Hepatocyte (in vitro differentiated cells): ENCODE data around the gene BCL3. TPM values are rescaled to one million over a fixed set of nuclear protein-coding genes. Genes with fewer than 3 reads are reported as not detected.

ENCODE experiments used
- DNase-seq: peaks from one replicate; pipeline ENCODE4 v3.0.0-alpha.2; 2016; ENCODE audit warnings: low spot score
- H2AFZ ChIP-seq: fragments of 200-600 bp; sonication (generic); 2 replicates; pipeline ENCODE4 v1.6.0; 2016; ENCODE audit warnings: antibody characterized with exemption, mild to moderate bottlenecking
- H3K27ac ChIP-seq: fragments of 200-600 bp; sonication (generic); 2 replicates; pipeline ENCODE4 v1.5.1; 2016; ENCODE audit warnings: mild to moderate bottlenecking
- H3K27me3 ChIP-seq: fragments of 200-600 bp; sonication (generic); 2 replicates; pipeline ENCODE4 v1.6.1; 2016
- H3K36me3 ChIP-seq: fragments of 200-600 bp; sonication (generic); replicated peaks from 2 replicates; pipeline ENCODE4 v1.5.1; 2016; ENCODE audit warnings: low read depth; ENCODE audit not compliant: insufficient read depth
- H3K4me1 ChIP-seq: fragments of 200-600 bp; sonication (generic); 2 replicates; pipeline ENCODE4 v1.5.1; 2016; ENCODE audit warnings: mild to moderate bottlenecking, moderate library complexity; ENCODE audit not compliant: insufficient read depth
- H3K4me2 ChIP-seq: fragments of 200-600 bp; sonication (generic); 2 replicates; pipeline ENCODE4 v1.6.0; 2016
- H3K4me3 ChIP-seq: fragments of 200-600 bp; sonication (generic); 2 replicates; pipeline ENCODE4 v1.5.1; 2016; ENCODE audit warnings: mild to moderate bottlenecking
- H3K79me2 ChIP-seq: fragments of 200-600 bp; sonication (generic); 2 replicates; pipeline ENCODE4 v1.6.0; 2017; ENCODE audit warnings: mild to moderate bottlenecking
- H3K9me2 ChIP-seq: fragments of 200-600 bp; sonication (generic); replicated peaks from 2 replicates; pipeline ENCODE4 v1.6.0; 2017; ENCODE audit warnings: mild to moderate bottlenecking; ENCODE audit not compliant: insufficient read depth
- H3K9me3 ChIP-seq: fragments of 200-600 bp; sonication (generic); 2 replicates; pipeline ENCODE4 v1.5.1; 2016; ENCODE audit warnings: low read depth, mild to moderate bottlenecking
- H4K20me1 ChIP-seq: fragments of 200-600 bp; sonication (generic); 2 replicates; pipeline ENCODE4 v1.6.0; 2016; ENCODE audit warnings: mild to moderate bottlenecking; ENCODE audit not compliant: insufficient read depth, poor library complexity, severe bottlenecking
- EZH2 ChIP-seq: fragments of 200-600 bp; sonication (generic); IDR thresholded peaks from 2 replicates; pipeline ENCODE4 v1.6.1; 2016; ENCODE audit warnings: antibody characterized with exemption, mild to moderate bottlenecking, borderline replicate concordance
- EZH2phosphoT487 ChIP-seq: fragments of 200-600 bp; sonication (generic); IDR thresholded peaks from one replicate; pipeline ENCODE4 v1.6.1; 2018; ENCODE audit warnings: antibody characterized with exemption, mild to moderate bottlenecking, low read depth, moderate library complexity; ENCODE audit not compliant: unreplicated experiment, severe bottlenecking
- WGBS: methylation state at CpG from one replicate; pipeline ENCODE4 v1.1.6; 2016; ENCODE audit warnings: low lambda C conversion rate; ENCODE audit errors: missing lambda C conversion rate; 5-methylcytosine and 5-hydroxymethylcytosine counted together
- polyA plus RNA-seq: library from polyadenylated mRNA; unstranded; fragments of >200 nt; fragmentation: Nextera tagmentation; extraction: Ambion mirVana; gene quantifications from 2 replicates; pipeline ENCODE4 v1.2.1, GENCODE V29; 2016
- total RNA-seq: library from RNA; depleted of rRNA; stranded (reverse); fragments of >200 nt; gene quantifications from 2 replicates; pipeline ENCODE4 v1.2.3, GENCODE V29; 2014
- TF ChIP-seq, protein P1 (sequence below): fragments of 200-600 bp; sonication (generic); IDR thresholded peaks from 2 replicates; pipeline ENCODE4 v1.5.1; 2016; ENCODE audit warnings: antibody characterized with exemption, mild to moderate bottlenecking; ENCODE audit not compliant: poor library complexity

BCL3 gene
- total and polyA plus RNA-seq, 2 experiments from 2014 or later = 6.3 to 45.7 TPM

- TF ChIP-seq EZH2 = no peak
- TF ChIP-seq EZH2phosphoT487 = no peak
- H3K9me2 ChIP-seq = no peaks in the 10 kb centered on the region
These were observed 16.9 kb upstream of the BCL3 start for GRCh38 chr19:44731622-44732021.

GRCh38 chr19:44732235-44733014 is 16.1 kb upstream of the BCL3 start:
- Histone ChIP-seq H3K4me2 (no peak overlapping the region), H4K20me1 (no peaks in the 10 kb centered on the region), H3K9me3 (no peaks in the 10 kb centered on the region)

More at GRCh38 chr19:44731622-44732021, 16.9 kb upstream of the BCL3 start:
- no peak for DNase-seq
- 74% methylated on average over 5 of the region's 5 CpGs for WGBS
- no peak overlapping the region for H3K4me2 ChIP-seq
- H3K9me3 ChIP-seq = no peaks in the 10 kb centered on the region
- no peaks in the 10 kb centered on the region for H3K36me3 ChIP-seq
- H4K20me1 ChIP-seq = no peaks in the 10 kb centered on the region
- H3K4me3 ChIP-seq = no peak overlapping the region
- no peaks in the 10 kb centered on the region for H3K79me2 ChIP-seq
- H3K4me1 ChIP-seq = no peaks in the 10 kb centered on the region
- H2AFZ ChIP-seq = no peak overlapping the region
- H3K27ac ChIP-seq = no peak overlapping the region
- no peaks in the 10 kb centered on the region for H3K27me3 ChIP-seq

GRCh38 chr19:44734357-44734756 is 14.2 kb upstream of the BCL3 start:
- Histone ChIP-seq H3K27ac (no peak overlapping the region), H2AFZ (no peak overlapping the region), H3K4me3 (no peak overlapping the region), H3K79me2 (no peaks in the 10 kb centered on the region), H3K9me3 (no peaks in the 10 kb centered on the region), H3K36me3 (no peaks in the 10 kb centered on the region), H4K20me1 (no peaks in the 10 kb centered on the region), H3K4me2 (no peak overlapping the region), H3K4me1 (peaks cover 7% of the 10 kb centered on the region), H3K27me3 (no peaks in the 10 kb centered on the region), H3K9me2 (no peaks in the 10 kb centered on the region)
- WGBS = 33% methylated on average over 1 of the region's 1 CpG
- no peak for TF ChIP-seq EZH2phosphoT487
- TF ChIP-seq EZH2 = no peak
- TF ChIP-seq, protein P1, sequence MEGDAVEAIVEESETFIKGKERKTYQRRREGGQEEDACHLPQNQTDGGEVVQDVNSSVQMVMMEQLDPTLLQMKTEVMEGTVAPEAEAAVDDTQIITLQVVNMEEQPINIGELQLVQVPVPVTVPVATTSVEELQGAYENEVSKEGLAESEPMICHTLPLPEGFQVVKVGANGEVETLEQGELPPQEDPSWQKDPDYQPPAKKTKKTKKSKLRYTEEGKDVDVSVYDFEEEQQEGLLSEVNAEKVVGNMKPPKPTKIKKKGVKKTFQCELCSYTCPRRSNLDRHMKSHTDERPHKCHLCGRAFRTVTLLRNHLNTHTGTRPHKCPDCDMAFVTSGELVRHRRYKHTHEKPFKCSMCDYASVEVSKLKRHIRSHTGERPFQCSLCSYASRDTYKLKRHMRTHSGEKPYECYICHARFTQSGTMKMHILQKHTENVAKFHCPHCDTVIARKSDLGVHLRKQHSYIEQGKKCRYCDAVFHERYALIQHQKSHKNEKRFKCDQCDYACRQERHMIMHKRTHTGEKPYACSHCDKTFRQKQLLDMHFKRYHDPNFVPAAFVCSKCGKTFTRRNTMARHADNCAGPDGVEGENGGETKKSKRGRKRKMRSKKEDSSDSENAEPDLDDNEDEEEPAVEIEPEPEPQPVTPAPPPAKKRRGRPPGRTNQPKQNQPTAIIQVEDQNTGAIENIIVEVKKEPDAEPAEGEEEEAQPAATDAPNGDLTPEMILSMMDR = no peak
- DNase-seq = no peak

More at GRCh38 chr19:44732235-44733014, 16.1 kb upstream of the BCL3 start:
- TF ChIP-seq, protein P1 = no peak
- TF ChIP-seq EZH2 (no peak), EZH2phosphoT487 (no peak)
- no peak overlapping the region for H3K4me3 ChIP-seq
- no peaks in the 10 kb centered on the region for H3K27me3 ChIP-seq
- 82% methylated on average over 11 of the region's 11 CpGs for WGBS
- no peaks in the 10 kb centered on the region for H3K79me2 ChIP-seq
- DNase-seq = no peak
- H2AFZ ChIP-seq = no peak overlapping the region
- H3K27ac ChIP-seq = no peak overlapping the region
- H3K36me3 ChIP-seq = no peaks in the 10 kb centered on the region
- no peaks in the 10 kb centered on the region for H3K4me1 ChIP-seq
- no peaks in the 10 kb centered on the region for H3K9me2 ChIP-seq

DNA sequence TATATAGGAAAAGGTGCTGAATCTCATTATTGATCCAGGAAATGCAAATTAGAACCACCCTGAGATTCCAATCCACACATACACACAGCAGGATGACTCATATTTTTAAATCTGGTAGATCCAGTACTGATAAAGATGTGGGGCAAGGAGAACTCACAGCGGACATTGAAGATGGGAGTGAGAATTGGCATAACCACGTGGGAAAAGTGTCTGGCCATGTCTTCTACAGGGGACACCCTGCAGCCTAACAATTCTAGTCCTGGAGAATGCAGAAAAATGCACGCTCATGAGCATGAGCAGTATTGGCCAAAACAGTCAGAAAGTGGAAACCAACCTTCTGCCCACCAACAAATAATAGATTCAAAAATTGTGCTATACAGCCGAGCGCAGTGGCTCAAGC is 13.5 kb upstream of the BCL3 start:
- Histone ChIP-seq H3K27ac (peak overlapping the region; percentile 17), H3K79me2 (no peaks in the 10 kb centered on the region), H3K27me3 (no peaks in the 10 kb centered on the region), H3K36me3 (no peaks in the 10 kb centered on the region), H3K9me2 (no peaks in the 10 kb centered on the region), H2AFZ (no peak overlapping the region), H3K4me3 (no peak overlapping the region), H3K9me3 (no peaks in the 10 kb centered on the region), H3K4me1 (peaks cover 7% of the 10 kb centered on the region), H3K4me2 (no peak overlapping the region), H4K20me1 (no peaks in the 10 kb centered on the region)
- no peak for DNase-seq
- TF ChIP-seq EZH2 (no peak), EZH2phosphoT487 (no peak)
- TF ChIP-seq, protein P1 = no peak
- WGBS = 69% methylated on average over 5 of the region's 5 CpGs
